HG03571 (cell line): ENCODE measurements around the gene TUBB4B.
A peak's percentile ranks its signal among the peaks of the same experiment; 100 is the strongest.

Experiments used
- ATAC-seq: cut with Tn5 transposase; IDR thresholded peaks from one replicate; pipeline ENCODE4 v1.9.1; 2021; ENCODE audit not compliant: unreplicated experiment

TUBB4B gene

GRCh38 chr9:137240841-137241489 is at the start of gene TUBB4B:
Gene TUBB4B, plus strand, starts transcription at chr9:137241287. Its CDS starts 74 bp downstream, at chr9:137241361.
- ATAC-seq, result peak; percentile 71

- ATAC-seq, result no peak
Observed at GRCh38 chr9:137191691-137192447, 49.2 kb upstream of the TUBB4B start.

GRCh38 chr9:137192448-137192780 is 48.7 kb upstream of the TUBB4B start:
- ATAC-seq, result no peak

GRCh38 chr9:137192859-137193258 is 48.2 kb upstream of the TUBB4B start:
- ATAC-seq, result no peak

GRCh38 chr9:137193771-137194170 is 47.3 kb upstream of the TUBB4B start:
- ATAC-seq, result no peak

- ATAC-seq, result no peak
Observed at GRCh38 chr9:137194388-137194787, 46.7 kb upstream of the TUBB4B start.

- no peak for ATAC-seq
Observed at GRCh38 chr9:137194909-137195308, 46.2 kb upstream of the TUBB4B start.

- ATAC-seq, result no peak
Observed at GRCh38 chr9:137195525-137196220, 45.4 kb upstream of the TUBB4B start.

- no peak for ATAC-seq
Observed at GRCh38 chr9:137198051-137198901, 42.8 kb upstream of the TUBB4B start.

- ATAC-seq, result no peak
Observed at GRCh38 chr9:137198902-137199283, 42.2 kb upstream of the TUBB4B start.

- no peak for ATAC-seq
Observed at GRCh38 chr9:137199411-137200121, 41.5 kb upstream of the TUBB4B start.

GRCh38 chr9:137200311-137201204 is 40.5 kb upstream of the TUBB4B start, which contains the start of gene TPRN:
Gene TPRN, minus strand, starts transcription at chr9:137200741. Its CDS starts 30 bp downstream, at chr9:137200711.
- peak; percentile 80 for ATAC-seq

GRCh38 chr9:137201205-137201868 is 39.8 kb upstream of the TUBB4B start:
- ATAC-seq, result no peak

GRCh38 chr9:137202966-137203365 is 38.1 kb upstream of the TUBB4B start:
- ATAC-seq, result no peak

GRCh38 chr9:137204731-137205125 is 36.4 kb upstream of the TUBB4B start:
- ATAC-seq, result no peak

- no peak for ATAC-seq
Observed at GRCh38 chr9:137205126-137206069, 35.7 kb upstream of the TUBB4B start, which contains the start of the genes NDOR1 and TMEM203. Gene NDOR1, plus strand, starts transcription at chr9:137205700. Its CDS starts 78 bp downstream, at chr9:137205778. Gene TMEM203, minus strand, starts transcription at chr9:137205648. Its CDS starts 234 bp downstream, at chr9:137205414.

GRCh38 chr9:137206602-137207001 is 34.5 kb upstream of the TUBB4B start:
- ATAC-seq, result no peak

GRCh38 chr9:137211532-137211931 is 29.6 kb upstream of the TUBB4B start:
- no peak for ATAC-seq
